Sigmoid colon (tissue), 7 donors: Measurements from ENCODE around the gene MGAT5. TPM values are rescaled to one million over a fixed set of nuclear protein-coding genes. Genes with fewer than 3 reads are reported as not detected.

Experiments used
- DNase-seq: peaks from one replicate; pipeline ENCODE4 v3.0.0-alpha.2; 2019
- H3K27ac ChIP-seq, 4 donors: fragments of 200-600 bp; sonication (generic); one replicate each; pipeline ENCODE4 v1.5.1; 2016 to 2019; ENCODE audit warnings: mild to moderate bottlenecking in 1 of 4
- H3K27me3 ChIP-seq, 3 donors: fragments of 200-600 bp; sonication (generic); one replicate each; pipeline ENCODE4 v1.5.1; 2019; ENCODE audit warnings: mild to moderate bottlenecking in 1 of 3
- H3K36me3 ChIP-seq, 4 donors: fragments of 200-600 bp; sonication (generic); one replicate each; pipeline ENCODE4 v1.5.1; 2016 to 2019
- H3K4me1 ChIP-seq, 4 donors: fragments of 200-600 bp; sonication (generic); one replicate each; pipeline ENCODE4 v1.5.1; 2017 to 2019
- H3K4me3 ChIP-seq, 4 donors: fragments of 200-600 bp; sonication (generic); one replicate each; pipeline ENCODE4 v1.5.1; 2017 to 2019; ENCODE audit warnings: mild to moderate bottlenecking in 2 of 4, moderate library complexity in 1 of 4
- H3K9me3 ChIP-seq, 4 donors: fragments of 200-600 bp in 3 of 4; sonication (generic) in 3 of 4; one replicate each; pipeline versions ENCODE4 v1.5.1 to v1.6.1; 2013 to 2019
- CTCF ChIP-seq, 4 experiments: fragments of 450-650 bp in 3 of 4; fragments of 200-600 bp in 1 of 4; IDR thresholded peaks; one replicate each; pipeline ENCODE4 v1.5.1; 2016 to 2019; ENCODE audit warnings: antibody characterized with exemption in 4 of 4, mild to moderate bottlenecking in 3 of 4, moderate library complexity in 2 of 4
- EP300 ChIP-seq, 4 donors: sonication (generic); formaldehyde crosslinking; IDR thresholded peaks; one replicate each; pipeline ENCODE4 v1.6.1; 2017; ENCODE audit warnings: antibody characterized with exemption in 4 of 4
- POLR2A ChIP-seq, 2 donors: fragments of 450-650 bp; IDR thresholded peaks; one replicate each; pipeline ENCODE4 v1.6.1; 2016; ENCODE audit warnings: antibody characterized with exemption in 2 of 2, mild to moderate bottlenecking in 2 of 2, moderate library complexity in 2 of 2
- POLR2AphosphoS5 ChIP-seq, 4 donors: sonication (generic); formaldehyde crosslinking; IDR thresholded peaks; one replicate each; pipeline ENCODE4 v1.6.1; 2017; ENCODE audit warnings: antibody characterized with exemption in 4 of 4
- WGBS, 2 donors: extraction: QIAGEN DNeasy Blood & Tissue Kit; methylation state at CpG; one replicate each; pipeline ENCODE4 v1.1.7; 2013; 5-methylcytosine and 5-hydroxymethylcytosine counted together
- intact Hi-C: fragments of 100-400 bp; cut with DNase I; formaldehyde crosslinking; loops from one replicate; pipeline ENCODE4 v1.15.1; 2023
- polyA plus RNA-seq, 3 donors: library from polyadenylated mRNA; stranded (reverse); fragments of 200-250 nt; gene quantifications; one replicate each; pipeline ENCODE4 v1.2.3, GENCODE V29; 2013
- total RNA-seq, 4 donors: library from RNA; depleted of rRNA; stranded (reverse); fragments of >200 nt; gene quantifications; one replicate each; pipeline ENCODE4 v1.1.0, GENCODE V29; 2016
- donor health status: healthy with polysubstance abuse.
- donor health status: Bipolar disorder and iron deficiency.
- donor health status: healthy.

Gene MGAT5
- total and polyA plus RNA-seq, 7 donors, result 3.0 to 42.4 (median 30.3) TPM

GRCh38 chr2:134259571-134259970 is 5.7 kb downstream of the MGAT5 start:
- H3K4me1 ChIP-seq, result peaks cover 0 to 43% (median 21%) of the 10 kb centered on the region in 4 donors
- no peak overlapping the region for H3K4me3 ChIP-seq
- no peaks in the 10 kb centered on the region for H3K27me3 ChIP-seq
- DNase-seq, result no peak
- H3K27ac ChIP-seq, result no peak overlapping the region
- intact Hi-C loops, result no loop called here
- TF ChIP-seq POLR2A (IDR thresholded peaks at IDR 0.05), result no peak
- TF ChIP-seq CTCF (IDR thresholded peaks at IDR 0.05), result no peak
- no peak for TF ChIP-seq POLR2AphosphoS5 (IDR thresholded peaks at IDR 0.05)
- no peak for TF ChIP-seq EP300 (IDR thresholded peaks at IDR 0.05)
- 92 to 93% methylated on average over 2 of the region's 2 CpGs for WGBS, 2 donors
- H3K9me3 ChIP-seq, result no peaks in the 10 kb centered on the region
- H3K36me3 ChIP-seq, result no peaks in the 10 kb centered on the region

GRCh38 chr2:134259994-134260393 is 6.1 kb downstream of the MGAT5 start:
- DNase-seq, result no peak
- H3K27ac ChIP-seq, result no peak overlapping the region
- no peak overlapping the region for H3K4me3 ChIP-seq
- H3K4me1 ChIP-seq, result peaks cover 0 to 43% (median 19%) of the 10 kb centered on the region in 4 donors
- no peaks in the 10 kb centered on the region for H3K36me3 ChIP-seq
- no peaks in the 10 kb centered on the region for H3K27me3 ChIP-seq
- intact Hi-C loops, result no loop called here
- TF ChIP-seq POLR2A (IDR thresholded peaks at IDR 0.05), result no peak
- no peak for TF ChIP-seq CTCF (IDR thresholded peaks at IDR 0.05)
- TF ChIP-seq POLR2AphosphoS5 (IDR thresholded peaks at IDR 0.05), result no peak
- TF ChIP-seq EP300 (IDR thresholded peaks at IDR 0.05), result no peak
- no peaks in the 10 kb centered on the region for H3K9me3 ChIP-seq
- WGBS, 2 donors, result 91 to 94% methylated on average over 8 of the region's 8 CpGs

GRCh38 chr2:134260713-134261112 is 6.8 kb downstream of the MGAT5 start:
- Histone ChIP-seq H3K27me3 (no peaks in the 10 kb centered on the region), H3K27ac (no peak overlapping the region), H3K36me3 (no peaks in the 10 kb centered on the region), H3K9me3 (no peaks in the 10 kb centered on the region), H3K4me1 (peaks cover 0 to 43% (median 19%) of the 10 kb centered on the region in 4 donors), H3K4me3 (no peak overlapping the region)
- 82 to 88% methylated on average over 2 of the region's 2 CpGs for WGBS, 2 donors
- intact Hi-C loops, result no loop called here
- DNase-seq, result no peak
- TF ChIP-seq POLR2A (IDR thresholded peaks at IDR 0.05), result no peak
- TF ChIP-seq CTCF (IDR thresholded peaks at IDR 0.05), result no peak
- no peak for TF ChIP-seq POLR2AphosphoS5 (IDR thresholded peaks at IDR 0.05)
- no peak for TF ChIP-seq EP300 (IDR thresholded peaks at IDR 0.05)

GRCh38 chr2:134261398-134262131 is 7.7 kb downstream of the MGAT5 start:
- no peak overlapping the region for H3K27ac ChIP-seq
- H3K4me3 ChIP-seq, result no peak overlapping the region
- intact Hi-C loops, result no loop called here
- WGBS, 2 donors, result 55 to 62% methylated on average over 6 of the region's 6 CpGs
- H3K9me3 ChIP-seq, result no peaks in the 10 kb centered on the region
- H3K27me3 ChIP-seq, result no peaks in the 10 kb centered on the region
- DNase-seq, result no peak
- H3K4me1 ChIP-seq, result peaks cover 0 to 43% (median 19%) of the 10 kb centered on the region in 4 donors
- TF ChIP-seq EP300 (IDR thresholded peaks at IDR 0.05) (no peak), CTCF (IDR thresholded peaks at IDR 0.05) (no peak), POLR2AphosphoS5 (IDR thresholded peaks at IDR 0.05) (no peak), POLR2A (IDR thresholded peaks at IDR 0.05) (no peak)
- H3K36me3 ChIP-seq, result no peaks in the 10 kb centered on the region
